Adipocyte (in vitro differentiated cells): ENCODE measurements around the gene IRX4.

Experiments
- DNase-seq: peaks from one replicate; pipeline ENCODE4 v3.0.0-alpha.2; 2015; ENCODE audit warnings: low read depth
- H3K27me3 ChIP-seq: replicated peaks from 2 replicates; pipeline ENCODE4 v1.7.0; 2013; ENCODE audit warnings: mild to moderate bottlenecking, low read length, moderate library complexity; ENCODE audit not compliant: control insufficient read depth, insufficient read depth
- H3K36me3 ChIP-seq: 2 replicates; pipeline ENCODE4 v1.7.0; 2013; ENCODE audit warnings: low read length, mild to moderate bottlenecking, moderate library complexity; ENCODE audit not compliant: control insufficient read depth, insufficient read depth, severe bottlenecking
- H3K4me1 ChIP-seq: 2 replicates; pipeline ENCODE4 v1.7.0; 2013; ENCODE audit warnings: mild to moderate bottlenecking, low read length, moderate library complexity; ENCODE audit not compliant: control insufficient read depth, insufficient read depth
- H3K4me3 ChIP-seq: 2 replicates; pipeline ENCODE4 v1.7.0; 2013; ENCODE audit warnings: mild to moderate bottlenecking, low read length, moderate library complexity
- H3K9ac ChIP-seq: 2 replicates; pipeline ENCODE4 v1.7.0; 2013; ENCODE audit warnings: mild to moderate bottlenecking, low read length, moderate library complexity
- H3K9me3 ChIP-seq: 2 replicates; pipeline ENCODE4 v1.7.0; 2013; ENCODE audit warnings: mild to moderate bottlenecking, low read length, moderate library complexity; ENCODE audit not compliant: control insufficient read depth

Gene IRX4

GRCh38 chr5:1836891-1837880, 45.5 kb downstream of the IRX4 start:
- Histone ChIP-seq H3K9ac (no peak overlapping the region), H3K4me3 (no peak overlapping the region), H3K4me1 (no peaks in the 10 kb centered on the region), H3K27me3 (peaks cover 70% of the 10 kb centered on the region), H3K36me3 (no peaks in the 10 kb centered on the region), H3K9me3 (no peaks in the 10 kb centered on the region)
- DNase-seq: no peak

GRCh38 chr5:1836176-1836890, 46.4 kb downstream of the IRX4 start:
- Histone ChIP-seq H3K4me1 (no peaks in the 10 kb centered on the region), H3K36me3 (no peaks in the 10 kb centered on the region), H3K9ac (no peak overlapping the region), H3K27me3 (peaks cover 65% of the 10 kb centered on the region), H3K9me3 (no peaks in the 10 kb centered on the region), H3K4me3 (no peak overlapping the region)
- no peak for DNase-seq

DNA sequence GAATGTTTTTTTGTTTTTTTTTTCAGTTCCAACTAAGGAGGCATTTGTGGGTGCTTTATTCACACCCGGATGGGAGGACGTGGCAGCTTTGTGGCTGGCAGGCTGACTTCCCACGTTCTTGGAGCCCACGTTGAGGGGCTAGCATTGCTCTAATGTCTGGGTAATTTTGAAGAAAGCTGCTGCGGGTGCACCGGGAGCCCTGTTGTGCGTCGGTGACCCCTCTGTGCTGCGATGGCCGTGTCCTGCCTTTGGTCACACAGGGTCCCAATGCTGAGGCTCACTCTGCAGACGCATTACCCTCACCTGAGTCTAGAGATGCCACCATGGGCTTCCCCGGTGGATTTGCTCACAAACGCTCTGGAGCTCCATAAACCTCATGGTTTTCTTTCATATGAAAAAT, 47.3 kb downstream of the IRX4 start:
- DNase-seq: no peak
- H3K4me1 ChIP-seq: no peaks in the 10 kb centered on the region

GRCh38 chr5:1834721-1835429, 47.9 kb downstream of the IRX4 start:
- H3K27me3 ChIP-seq: peaks cover 52% of the 10 kb centered on the region
- H3K9ac ChIP-seq: no peak overlapping the region
- no peak overlapping the region for H3K4me3 ChIP-seq
- H3K4me1 ChIP-seq: no peaks in the 10 kb centered on the region
- H3K36me3 ChIP-seq: no peaks in the 10 kb centered on the region
- no peaks in the 10 kb centered on the region for H3K9me3 ChIP-seq
- DNase-seq: no peak

More for the DNA sequence above, 47.3 kb downstream of the IRX4 start:
- Histone ChIP-seq H3K9ac (no peak overlapping the region), H3K27me3 (peaks cover 57% of the 10 kb centered on the region), H3K4me3 (no peak overlapping the region), H3K36me3 (no peaks in the 10 kb centered on the region), H3K9me3 (no peaks in the 10 kb centered on the region)

GRCh38 chr5:1834022-1834551, 48.6 kb downstream of the IRX4 start:
- peaks cover 44% of the 10 kb centered on the region for H3K27me3 ChIP-seq
- H3K36me3 ChIP-seq: no peaks in the 10 kb centered on the region
- H3K9me3 ChIP-seq: no peaks in the 10 kb centered on the region
- no peak for DNase-seq
- H3K9ac ChIP-seq: no peak overlapping the region
- H3K4me1 ChIP-seq: no peaks in the 10 kb centered on the region
- no peak overlapping the region for H3K4me3 ChIP-seq

- H3K9me3 ChIP-seq: no peaks in the 10 kb centered on the region
- no peak overlapping the region for H3K4me3 ChIP-seq
- peaks cover 43% of the 10 kb centered on the region for H3K27me3 ChIP-seq
- no peaks in the 10 kb centered on the region for H3K36me3 ChIP-seq
- no peaks in the 10 kb centered on the region for H3K4me1 ChIP-seq
- no peak overlapping the region for H3K9ac ChIP-seq
- no peak for DNase-seq
These were observed 49.3 kb downstream of the IRX4 start for GRCh38 chr5:1833264-1834021.

- DNase-seq: no peak
- H3K4me3 ChIP-seq: no peak overlapping the region
- peaks cover 43% of the 10 kb centered on the region for H3K27me3 ChIP-seq
- H3K4me1 ChIP-seq: no peaks in the 10 kb centered on the region
- H3K9me3 ChIP-seq: no peaks in the 10 kb centered on the region
- H3K36me3 ChIP-seq: no peaks in the 10 kb centered on the region
- H3K9ac ChIP-seq: no peak overlapping the region
These were observed 50.0 kb downstream of the IRX4 start for GRCh38 chr5:1832511-1833250.

DNA sequence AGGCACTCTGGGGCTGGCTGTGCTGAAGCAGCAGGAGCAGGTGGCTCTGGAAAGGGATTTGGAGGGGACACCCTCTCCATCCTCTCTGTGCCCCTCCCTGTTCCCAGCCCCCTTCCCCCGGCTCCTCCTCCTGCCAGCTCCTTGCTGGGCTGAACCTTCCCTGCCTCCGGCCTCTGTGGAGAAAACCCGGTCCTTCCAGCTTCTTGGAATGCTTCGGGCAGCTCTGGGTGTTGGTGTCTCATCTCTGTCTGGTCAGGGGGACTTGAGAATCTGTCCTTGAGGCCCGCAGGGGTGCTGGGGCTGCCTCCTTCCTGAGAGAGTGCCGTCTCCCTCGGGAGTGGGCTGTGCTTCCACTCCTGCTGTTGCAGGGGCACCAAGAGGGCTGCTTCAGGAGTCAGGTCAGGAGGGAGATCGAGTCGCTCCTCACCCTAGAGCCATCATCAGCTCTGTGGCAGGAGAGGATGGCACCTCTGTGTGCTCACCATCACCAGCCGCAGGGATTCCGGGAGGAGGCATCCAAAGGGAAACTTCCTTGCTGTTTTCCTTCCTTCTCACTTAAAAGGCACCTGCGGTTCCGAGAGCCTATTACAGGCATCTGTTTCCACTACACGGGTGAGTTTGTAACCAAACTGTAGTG, 50.9 kb downstream of the IRX4 start:
- H3K9me3 ChIP-seq: no peaks in the 10 kb centered on the region
- no peaks in the 10 kb centered on the region for H3K4me1 ChIP-seq
- no peak overlapping the region for H3K9ac ChIP-seq
- peaks cover 36% of the 10 kb centered on the region for H3K27me3 ChIP-seq
- DNase-seq: no peak
- H3K4me3 ChIP-seq: no peak overlapping the region
- H3K36me3 ChIP-seq: no peaks in the 10 kb centered on the region

DNA sequence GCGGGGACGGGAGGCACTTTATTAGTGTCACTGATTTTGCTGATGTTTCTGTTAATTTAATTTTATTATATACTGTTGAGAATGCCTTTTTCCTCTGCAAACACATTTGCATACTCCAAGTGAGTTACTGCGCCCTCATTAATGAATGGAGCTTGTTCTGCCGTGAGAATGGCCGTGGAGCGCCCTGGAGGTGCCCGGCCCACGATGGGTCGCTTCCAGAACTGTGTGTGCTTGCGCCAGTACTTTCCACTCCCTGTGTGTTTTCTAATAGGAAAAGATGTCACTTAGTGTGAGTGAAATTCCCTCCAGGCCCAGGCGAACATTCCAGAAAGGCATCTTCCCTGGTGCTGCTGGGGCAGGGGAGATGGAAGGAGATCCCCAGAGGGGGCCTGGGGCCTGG, 51.5 kb downstream of the IRX4 start:
- Histone ChIP-seq H3K9ac (no peak overlapping the region), H3K9me3 (no peaks in the 10 kb centered on the region), H3K27me3 (peaks cover 31% of the 10 kb centered on the region), H3K36me3 (no peaks in the 10 kb centered on the region), H3K4me1 (no peaks in the 10 kb centered on the region), H3K4me3 (no peak overlapping the region)
- DNase-seq: no peak
